Gastroesophageal sphincter (tissue), 3 donors: ENCODE results near the gene MAP7.

Experiments
- POLR2AphosphoS5 ChIP-seq: sonication (generic); formaldehyde crosslinking; IDR thresholded peaks from one replicate; pipeline ENCODE4 v1.6.1; 2017; ENCODE audit warnings: antibody characterized with exemption
- TF ChIP-seq, protein P1 (sequence below), 4 experiments: fragments of 200-600 bp in 2 of 4; fragments of 450-650 bp in 2 of 4; sonication (generic) in 1 of 4; IDR thresholded peaks; one replicate each; pipeline ENCODE4 v1.5.1; 2017 to 2019; ENCODE audit warnings: antibody characterized with exemption in 4 of 4, mild to moderate bottlenecking in 2 of 4, moderate library complexity in 2 of 4

DNA sequence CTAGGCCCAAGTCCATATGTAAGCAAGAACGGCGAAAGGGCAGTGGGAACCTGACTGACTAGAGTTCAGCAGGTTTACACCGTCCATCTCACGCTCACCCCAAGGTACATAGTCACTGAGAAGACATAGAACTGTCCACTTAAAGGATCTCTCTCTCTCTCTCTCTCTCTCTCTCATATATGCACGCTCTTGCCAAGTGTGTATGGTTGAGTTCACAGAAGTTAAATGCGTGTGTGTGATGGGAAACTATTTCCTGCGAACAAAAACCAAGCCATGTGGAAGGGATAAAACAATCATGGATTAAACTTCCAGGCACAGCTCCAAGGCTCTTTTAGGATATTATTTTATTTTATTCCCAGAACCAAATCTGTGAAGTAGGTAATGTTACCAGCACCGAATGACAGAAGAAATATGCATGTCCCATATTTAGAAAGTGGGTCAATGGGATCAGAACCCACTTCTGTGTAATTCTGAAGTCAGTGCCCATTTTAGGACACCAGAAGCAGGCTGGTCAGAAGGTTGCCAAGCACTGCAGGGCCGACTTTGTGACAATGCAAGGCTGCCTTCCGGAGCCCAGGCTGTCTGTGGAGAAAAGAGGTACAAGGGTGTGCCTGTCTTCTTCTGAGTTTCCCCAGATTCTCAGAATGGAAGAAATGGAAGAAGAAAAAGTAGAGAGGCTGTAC, 49.2 kb upstream of the MAP7 start:
- TF ChIP-seq, protein P1, sequence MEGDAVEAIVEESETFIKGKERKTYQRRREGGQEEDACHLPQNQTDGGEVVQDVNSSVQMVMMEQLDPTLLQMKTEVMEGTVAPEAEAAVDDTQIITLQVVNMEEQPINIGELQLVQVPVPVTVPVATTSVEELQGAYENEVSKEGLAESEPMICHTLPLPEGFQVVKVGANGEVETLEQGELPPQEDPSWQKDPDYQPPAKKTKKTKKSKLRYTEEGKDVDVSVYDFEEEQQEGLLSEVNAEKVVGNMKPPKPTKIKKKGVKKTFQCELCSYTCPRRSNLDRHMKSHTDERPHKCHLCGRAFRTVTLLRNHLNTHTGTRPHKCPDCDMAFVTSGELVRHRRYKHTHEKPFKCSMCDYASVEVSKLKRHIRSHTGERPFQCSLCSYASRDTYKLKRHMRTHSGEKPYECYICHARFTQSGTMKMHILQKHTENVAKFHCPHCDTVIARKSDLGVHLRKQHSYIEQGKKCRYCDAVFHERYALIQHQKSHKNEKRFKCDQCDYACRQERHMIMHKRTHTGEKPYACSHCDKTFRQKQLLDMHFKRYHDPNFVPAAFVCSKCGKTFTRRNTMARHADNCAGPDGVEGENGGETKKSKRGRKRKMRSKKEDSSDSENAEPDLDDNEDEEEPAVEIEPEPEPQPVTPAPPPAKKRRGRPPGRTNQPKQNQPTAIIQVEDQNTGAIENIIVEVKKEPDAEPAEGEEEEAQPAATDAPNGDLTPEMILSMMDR (IDR thresholded peaks at IDR 0.05): no peak
- TF ChIP-seq POLR2AphosphoS5: peak; percentile 48
